GM21390 (cell line): ENCODE measurements around the gene FASTK.

Source experiments
- ATAC-seq: cut with Tn5 transposase; IDR thresholded peaks from one replicate; pipeline ENCODE4 v1.9.1; 2021; ENCODE audit not compliant: unreplicated experiment

The FASTK gene

DNA sequence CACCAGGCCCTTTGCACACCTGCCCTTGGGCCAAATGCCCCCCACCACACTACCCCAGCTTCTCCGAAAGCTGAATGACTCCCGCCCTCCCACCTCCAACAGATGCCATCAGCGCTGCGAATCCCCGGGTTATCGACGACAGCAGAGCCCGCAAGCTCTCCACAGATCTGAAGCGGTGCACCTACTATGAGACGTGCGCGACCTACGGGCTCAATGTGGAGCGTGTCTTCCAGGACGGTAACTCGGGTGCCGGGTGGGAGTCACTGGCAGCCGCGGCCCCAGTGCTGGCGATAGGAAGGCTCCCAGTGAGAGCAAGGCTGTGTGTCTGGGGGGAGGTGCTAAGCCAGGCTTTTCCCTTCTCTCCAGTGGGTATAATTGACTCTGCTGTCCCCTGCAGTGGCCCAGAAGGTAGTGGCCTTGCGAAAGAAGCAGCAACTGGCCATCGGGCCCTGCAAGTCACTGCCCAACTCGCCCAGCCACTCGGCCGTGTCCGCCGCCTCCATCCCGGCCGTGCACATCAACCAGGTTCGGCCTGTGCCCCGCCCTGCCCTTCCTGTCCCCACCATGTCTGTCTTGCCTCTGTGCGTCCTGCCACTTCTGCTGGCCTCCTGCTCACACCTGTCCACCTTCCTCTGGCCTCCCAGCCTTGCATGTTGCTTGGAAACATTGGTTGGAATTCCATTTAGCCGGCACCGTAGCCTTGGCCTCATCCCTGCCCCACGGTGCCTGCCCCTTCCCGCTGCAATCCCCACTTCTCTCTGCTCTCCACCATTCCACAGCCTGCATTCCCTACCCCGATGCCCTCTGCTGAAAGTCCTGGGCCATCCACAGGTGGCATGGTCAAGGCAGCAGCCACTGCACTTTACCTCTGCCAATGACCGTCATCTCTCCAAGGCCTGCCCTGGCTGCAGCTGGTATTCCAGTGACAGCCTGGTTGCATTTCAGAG, 37.8 kb upstream of the FASTK start:
- no peak for ATAC-seq

DNA sequence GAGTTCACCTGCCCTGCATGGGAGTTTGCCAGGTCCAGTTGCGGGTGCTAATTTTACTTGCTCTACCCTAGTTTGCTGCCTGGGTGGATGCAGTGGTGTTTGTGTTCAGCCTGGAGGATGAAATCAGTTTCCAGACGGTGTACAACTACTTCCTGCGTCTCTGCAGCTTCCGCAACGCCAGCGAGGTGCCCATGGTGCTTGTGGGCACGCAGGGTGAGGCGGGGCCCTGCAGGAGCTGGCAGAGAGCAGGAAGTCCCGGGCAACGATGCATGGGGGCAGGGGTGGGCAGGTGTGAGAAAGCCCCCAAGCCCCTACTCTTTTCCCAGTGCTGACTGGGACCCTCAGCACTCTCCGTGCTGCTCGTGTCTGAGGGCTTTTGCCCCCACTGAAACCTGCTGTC, 37.0 kb upstream of the FASTK start:
- no peak for ATAC-seq

DNA sequence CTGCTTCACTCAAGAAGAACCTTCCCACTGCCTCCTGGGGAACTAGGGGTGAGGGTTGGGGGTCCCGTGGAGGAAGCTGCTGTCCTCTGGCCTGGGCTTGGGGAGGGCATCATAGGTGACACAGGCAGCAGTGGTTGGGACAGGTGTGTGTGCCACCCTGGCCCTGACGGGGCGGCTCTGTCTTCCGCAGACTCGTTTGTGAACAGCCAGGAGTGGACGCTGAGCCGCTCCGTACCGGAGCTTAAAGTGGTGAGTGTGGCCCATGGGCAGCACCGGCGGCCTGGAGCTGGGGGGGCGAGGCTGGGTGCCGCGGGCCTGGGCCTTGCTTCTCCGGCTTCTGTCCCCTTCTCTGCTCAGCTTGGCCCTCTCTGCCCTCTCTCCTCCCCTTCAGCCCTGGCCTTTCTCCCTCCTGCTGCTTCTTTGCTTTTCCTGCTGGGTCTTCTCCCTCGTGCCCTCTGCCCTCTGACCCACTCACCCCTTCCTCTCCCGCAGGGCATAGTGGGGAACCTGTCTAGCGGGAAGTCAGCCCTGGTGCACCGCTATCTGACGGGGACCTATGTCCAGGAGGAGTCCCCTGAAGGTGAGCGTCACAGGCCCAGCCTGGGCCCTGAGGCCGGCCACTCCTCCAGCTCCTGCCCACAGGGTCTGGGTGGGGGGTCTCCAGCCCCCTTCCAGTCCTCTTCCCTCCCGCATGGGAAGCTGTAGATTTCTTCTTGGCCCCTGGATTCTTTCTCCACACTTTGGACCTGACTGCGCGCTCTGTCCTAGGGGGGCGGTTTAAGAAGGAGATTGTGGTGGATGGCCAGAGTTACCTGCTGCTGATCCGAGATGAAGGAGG, 36.2 kb upstream of the FASTK start:
- no peak for ATAC-seq

DNA sequence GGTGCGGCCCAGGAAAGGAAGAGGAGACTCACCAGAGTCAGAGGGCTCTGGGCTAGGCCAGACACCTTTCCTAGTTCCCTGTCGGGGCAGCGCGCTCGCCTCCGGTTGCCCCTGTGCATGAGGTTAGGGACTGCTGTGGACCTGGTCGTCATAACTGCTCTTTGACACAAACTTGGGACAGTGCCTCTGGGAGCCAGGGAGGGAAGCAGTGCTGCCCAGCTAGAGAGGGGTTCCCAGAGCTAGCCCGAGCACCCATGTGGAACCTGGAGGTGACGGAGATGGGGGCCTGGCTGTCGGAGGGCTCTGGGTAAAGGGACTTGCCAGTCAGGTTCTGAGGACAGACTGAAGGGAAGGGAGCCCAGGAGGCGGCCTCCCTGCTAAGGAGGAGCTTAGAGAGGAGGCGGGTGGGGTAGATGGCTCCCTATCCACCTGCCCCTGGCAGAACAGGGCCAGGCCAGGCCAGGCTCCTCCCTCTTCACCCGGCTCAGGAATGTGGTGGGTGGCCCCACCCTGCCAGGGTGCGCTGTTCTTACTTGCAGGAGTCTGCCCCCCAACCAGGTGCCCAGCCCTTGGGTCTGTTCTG, 35.3 kb upstream of the FASTK start:
- no peak for ATAC-seq

DNA sequence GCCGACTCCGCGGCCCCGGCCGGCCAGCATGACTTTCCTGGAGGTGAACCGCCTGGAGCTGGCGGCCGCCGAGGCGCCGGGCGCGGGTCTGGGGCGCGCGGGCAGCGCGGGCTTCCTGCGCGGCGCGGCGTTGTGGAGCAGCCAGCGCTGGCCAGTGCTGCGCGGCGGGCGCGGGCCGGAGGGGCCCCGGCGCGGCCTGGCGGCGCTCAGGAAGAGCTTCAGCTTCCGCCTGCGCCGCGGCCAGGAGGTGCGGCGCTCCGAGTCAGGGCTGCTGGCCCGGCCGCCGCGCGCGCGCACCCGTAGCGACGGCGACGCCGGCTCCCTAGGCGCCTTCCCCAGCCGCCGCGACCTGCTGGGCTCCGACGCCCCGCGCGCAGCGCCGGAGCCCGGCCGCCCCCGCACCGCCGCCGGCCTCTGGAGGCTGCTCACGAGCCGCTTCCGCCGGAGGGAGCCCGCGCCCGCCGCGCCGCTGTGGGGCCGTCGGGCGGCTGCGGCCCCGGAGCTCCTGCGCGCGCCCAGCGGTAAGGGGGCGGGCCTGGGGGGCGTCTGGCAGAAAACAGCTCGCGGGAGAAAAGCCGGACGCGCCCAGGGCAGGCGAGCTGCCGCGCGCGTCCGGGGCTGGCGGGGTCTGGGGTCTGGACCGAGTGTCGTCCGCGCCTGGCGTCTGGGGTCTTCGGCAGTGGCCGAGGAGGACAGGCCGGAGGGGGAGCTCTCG, 34.7 kb upstream of the FASTK start:
- no peak for ATAC-seq

DNA sequence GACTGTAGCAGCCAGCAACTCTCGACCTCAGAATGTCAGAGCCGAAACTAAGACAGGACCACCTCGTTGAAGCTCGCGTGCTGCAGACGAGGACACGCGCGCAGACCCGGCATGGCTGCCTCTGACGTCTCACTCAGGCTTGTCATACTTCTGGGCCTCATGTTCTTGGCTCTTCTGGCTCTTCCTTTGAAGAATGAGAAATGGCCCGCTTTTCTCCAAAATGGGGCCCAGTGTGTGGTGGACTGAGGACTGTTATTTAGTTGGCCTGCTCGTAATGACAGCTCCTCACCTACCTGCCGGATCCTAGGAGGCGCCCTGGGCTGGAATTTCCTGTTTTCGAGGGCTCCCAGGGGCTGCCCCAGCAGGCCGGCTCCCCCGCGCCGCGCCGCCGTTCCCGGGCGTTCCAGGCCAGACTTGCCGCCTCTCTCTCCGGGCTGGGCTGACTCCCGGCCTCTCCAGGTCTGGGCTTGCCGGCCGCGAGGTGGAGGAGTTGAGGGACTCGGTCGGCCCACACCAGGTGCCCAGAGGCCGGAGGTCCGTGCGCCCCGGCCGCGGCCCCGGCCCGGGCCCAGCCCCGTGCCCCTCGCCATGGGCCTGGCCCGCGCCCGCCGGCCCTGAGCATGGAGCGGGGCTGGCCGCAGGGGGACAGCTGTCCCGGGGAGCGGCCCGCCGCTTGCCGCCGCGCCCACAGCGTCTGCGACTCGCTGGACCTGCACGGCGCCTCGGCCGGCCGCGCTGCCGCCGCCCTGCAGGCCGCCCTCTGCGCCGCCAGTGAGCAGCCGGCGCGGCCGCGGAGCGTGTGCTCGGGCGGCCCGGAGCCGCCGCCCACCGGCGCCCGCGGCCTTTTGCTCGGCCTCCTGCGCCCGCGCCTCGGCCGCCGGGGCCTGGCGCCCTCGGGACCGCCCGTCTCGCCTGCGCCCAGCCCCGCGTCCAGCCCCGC, 33.8 kb upstream of the FASTK start:
- ATAC-seq = no peak

DNA sequence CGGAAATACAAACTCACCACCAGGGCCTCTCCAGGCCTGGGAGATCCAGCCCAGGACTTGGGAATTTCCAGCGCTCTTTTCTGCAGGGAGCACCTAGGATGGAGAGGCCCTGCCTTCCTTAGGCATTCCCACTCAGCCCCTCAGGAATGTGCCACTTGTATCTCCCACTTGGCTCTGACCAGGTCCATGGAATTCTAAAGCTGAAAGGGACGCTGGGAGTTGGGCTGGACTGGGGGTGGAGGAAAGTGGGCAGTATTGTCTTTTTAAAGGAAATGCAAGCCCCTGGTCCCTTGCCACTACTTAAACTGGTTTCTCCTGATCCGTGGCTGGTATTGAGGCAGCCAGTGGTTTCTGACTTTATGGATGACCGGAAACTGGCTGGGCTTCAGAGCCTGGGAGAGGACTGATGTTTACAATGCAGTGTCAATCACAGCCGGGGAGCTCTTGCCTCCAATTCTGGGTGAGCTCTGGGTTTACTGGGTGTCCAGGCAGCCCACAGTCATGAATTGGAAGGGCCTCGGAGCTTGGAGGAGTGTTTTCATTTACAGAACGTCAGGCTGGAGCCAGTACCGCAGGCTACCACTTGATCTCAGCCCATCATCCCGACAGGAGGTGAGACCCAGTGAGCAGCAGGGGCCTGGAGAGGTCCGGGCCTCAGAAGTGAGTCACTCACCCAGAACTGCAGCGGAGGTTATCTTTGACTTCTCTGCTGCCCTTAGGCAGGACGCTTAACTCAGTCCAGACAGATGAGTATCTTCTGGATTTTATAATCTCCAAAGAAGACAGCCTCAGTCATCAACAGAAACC, 32.9 kb upstream of the FASTK start:
- ATAC-seq = no peak

DNA sequence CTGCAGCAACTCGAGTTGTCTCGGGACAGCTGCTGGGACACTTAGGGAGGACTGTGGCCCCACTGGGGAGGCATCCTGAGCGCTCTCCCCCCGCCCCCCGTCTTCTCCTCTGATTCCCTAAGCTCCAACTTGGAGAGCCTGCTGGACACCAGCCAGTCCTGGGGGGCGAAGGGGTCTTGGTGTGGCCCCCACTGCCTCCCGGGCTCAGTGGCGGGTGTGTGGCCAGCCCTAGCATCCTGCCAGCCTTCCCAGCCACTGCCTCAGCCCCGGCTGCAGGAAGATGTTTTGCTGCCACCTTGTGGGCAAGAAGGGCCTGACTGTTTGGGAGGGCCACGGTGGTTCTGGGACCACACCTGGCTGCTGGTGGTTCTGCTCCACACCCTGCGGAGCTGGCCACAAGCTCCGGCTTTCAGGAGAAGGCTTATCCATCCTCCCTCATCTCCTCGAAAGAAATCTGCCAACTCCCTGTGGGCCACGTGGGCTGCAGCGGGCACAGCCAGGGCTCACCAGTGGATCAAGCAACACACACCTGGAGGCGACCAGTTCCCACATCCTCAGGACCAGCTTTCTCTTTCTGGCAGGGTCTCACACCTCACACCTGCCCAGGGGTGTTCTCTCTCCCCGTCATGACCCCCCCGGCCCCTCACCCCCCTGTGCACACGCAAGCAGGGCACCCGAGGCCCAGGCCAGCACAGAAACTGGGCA, 30.5 kb upstream of the FASTK start:
- ATAC-seq = peak; percentile 92

DNA sequence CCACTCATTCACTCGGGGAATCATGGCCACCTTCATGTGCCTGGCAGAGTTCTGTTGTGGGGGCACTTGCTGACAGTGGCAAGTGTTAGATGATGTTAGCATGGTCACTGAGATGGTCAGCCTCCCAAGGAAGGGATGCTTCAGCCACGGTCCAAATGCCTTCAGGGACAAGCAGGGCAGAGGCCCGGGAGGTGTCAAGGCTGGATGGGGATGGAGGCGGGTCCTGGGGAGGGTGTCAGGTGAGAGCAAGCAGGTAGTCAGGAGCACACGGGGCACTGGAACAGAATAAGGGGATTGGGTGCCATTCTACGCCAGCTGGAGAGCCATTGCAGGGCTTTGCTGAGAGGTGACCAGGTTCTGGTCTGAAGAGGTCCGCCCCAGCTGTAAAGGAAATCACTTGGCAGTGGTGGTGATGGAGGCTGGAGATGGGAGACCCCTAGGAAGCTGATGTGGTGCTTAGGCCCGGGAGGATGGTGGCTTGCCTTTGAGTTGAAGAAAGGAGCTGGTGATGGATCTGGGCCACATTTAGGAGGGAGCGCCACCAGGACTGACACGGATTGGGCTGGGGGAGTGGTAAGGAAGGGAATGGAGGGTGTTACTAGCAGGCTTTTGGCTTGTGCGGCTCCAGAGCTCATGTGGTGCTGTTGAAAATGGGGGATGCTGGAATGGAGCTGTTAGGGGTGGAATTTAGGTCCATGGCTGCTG, 29.8 kb upstream of the FASTK start:
- no peak for ATAC-seq

DNA sequence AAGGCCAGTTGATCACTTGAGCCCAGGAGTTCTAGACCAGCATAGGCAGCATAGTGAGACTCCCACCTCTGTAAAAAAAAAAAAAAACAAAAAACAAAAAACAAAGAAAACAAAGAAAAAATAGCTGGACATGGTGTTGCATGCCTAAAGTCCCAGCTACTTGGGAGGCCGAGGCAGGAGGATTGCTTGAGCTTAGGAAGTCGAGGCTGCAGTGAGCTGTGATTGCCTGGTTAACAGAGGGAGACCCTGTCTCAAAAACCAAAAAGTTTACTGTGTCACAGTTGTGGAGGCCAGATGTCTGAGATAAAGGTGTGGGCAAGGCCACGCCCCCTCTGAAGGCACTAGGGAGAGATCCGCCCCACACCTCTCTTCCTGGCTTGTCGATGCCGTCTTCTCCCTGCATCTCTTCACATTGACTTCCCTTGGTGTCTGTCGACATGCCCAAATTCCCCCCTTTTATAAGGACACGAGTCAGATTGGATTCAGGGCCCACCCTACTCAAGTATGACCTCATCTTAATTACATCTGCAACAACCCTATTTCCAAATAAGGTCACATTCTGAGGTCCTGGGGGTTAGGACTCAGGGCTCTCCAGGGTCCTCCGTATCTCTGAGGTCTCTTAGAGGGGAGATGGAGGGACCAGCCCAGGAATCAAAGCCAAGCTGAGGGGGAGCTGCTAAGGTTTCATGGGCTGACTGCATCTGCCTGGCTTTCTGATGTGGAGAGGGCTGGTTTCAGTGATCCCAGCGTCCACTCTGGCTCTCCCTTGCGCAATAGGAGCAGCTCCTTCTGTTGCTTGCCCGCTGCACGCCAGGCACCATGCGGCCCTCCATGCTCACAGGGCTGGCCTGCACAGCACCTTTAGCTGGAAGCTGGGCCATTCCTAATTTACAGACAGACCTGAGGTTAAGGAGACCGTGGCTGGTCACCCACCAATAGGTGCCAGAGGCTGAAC, 28.8 kb upstream of the FASTK start:
- ATAC-seq = no peak

DNA sequence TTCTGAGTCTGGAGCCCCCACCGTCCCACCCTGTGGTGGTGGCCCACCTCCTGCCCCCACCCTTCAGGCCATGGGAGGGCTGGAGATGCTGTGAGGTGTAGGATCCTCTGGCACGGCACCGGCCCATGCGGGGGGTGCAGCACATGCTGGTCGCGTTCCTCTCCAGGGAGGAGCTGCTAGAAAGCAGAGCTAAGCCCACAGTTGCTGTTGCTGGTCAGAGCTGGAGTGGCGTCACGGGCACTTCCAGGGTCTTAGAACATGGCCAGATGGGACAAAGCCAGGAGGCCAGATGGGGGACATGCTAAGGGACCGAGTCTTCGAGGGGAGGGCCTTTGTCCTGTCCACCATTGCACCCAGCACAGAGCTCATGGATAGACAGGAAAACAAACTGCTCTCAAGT, 27.3 kb upstream of the FASTK start:
- no peak for ATAC-seq

DNA sequence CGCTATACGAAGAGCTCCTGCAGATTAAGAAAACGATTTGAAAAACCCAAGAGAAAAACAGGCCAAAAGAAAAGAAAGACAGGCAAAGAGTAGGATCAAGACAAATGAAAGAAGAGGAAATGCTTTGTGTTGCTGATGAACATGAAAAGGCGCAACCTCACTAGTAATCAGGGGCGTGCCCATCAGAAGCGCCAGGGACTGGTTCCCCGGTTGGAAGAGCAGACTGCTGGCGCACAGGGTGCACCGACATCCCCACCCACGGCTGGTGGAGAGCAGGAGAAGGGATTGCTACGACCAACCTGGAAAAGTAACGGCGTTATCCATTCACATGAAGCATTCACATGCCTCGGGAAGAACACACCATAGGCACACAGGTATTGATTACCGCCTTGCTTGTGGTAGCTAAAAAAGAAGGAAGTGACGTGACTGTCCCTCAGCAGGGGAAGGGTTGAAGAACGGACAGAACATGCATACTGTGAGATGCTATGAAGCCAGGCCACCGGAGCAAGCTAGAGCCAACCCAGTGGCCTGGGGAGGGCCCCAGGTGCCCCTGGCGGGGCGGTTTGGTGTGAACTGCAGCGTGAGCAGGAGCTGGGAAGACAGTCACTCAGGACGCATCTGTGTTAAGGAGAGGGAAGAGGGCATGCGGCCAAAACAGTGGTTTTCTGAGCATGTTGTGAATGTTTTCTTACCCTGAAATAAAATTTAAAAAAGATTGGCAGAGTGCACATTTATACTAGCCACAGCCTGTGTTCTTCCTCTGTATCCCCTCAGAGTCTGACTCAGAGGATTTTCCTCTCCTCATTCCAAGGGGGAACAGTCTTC, 24.0 kb upstream of the FASTK start:
- no peak for ATAC-seq

DNA sequence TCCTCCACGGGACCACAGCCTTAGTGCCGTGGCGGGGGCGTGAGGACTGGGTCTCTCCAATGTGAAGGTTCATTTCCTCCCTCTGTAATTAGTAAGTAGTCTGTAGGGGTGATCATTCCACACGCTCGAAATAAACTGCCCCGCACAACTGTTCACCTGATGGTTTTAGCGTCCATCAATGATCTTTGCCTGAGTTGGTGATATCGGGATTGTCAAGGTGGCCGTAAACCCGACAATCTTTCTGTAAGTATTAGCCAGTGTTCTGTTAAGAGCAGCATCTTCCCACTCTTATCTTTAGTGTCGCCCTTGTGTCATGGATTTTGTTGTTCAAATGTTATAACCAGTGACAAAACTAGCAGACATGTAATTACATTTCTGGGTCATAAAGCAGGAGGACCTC, 23.4 kb upstream of the FASTK start:
- ATAC-seq = no peak

DNA sequence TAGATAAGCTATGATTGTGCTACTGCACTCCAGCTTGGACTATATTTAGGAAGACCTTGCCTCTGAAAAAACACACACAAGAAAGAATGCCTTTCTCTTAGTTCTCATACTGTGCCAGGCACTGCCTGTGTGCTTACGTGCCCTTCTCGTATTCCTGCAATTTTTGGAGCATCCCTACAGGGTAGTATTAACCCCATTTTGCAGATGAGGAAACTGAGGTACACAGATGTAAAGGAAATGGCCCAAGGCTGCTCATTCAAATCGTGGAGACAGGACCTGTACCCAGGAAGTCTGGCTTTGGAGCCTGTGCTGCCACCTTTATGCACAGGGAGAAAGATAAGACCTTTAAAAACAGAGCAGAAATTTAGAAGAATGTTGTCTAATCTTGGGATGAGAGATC, 22.4 kb upstream of the FASTK start:
- ATAC-seq = no peak

DNA sequence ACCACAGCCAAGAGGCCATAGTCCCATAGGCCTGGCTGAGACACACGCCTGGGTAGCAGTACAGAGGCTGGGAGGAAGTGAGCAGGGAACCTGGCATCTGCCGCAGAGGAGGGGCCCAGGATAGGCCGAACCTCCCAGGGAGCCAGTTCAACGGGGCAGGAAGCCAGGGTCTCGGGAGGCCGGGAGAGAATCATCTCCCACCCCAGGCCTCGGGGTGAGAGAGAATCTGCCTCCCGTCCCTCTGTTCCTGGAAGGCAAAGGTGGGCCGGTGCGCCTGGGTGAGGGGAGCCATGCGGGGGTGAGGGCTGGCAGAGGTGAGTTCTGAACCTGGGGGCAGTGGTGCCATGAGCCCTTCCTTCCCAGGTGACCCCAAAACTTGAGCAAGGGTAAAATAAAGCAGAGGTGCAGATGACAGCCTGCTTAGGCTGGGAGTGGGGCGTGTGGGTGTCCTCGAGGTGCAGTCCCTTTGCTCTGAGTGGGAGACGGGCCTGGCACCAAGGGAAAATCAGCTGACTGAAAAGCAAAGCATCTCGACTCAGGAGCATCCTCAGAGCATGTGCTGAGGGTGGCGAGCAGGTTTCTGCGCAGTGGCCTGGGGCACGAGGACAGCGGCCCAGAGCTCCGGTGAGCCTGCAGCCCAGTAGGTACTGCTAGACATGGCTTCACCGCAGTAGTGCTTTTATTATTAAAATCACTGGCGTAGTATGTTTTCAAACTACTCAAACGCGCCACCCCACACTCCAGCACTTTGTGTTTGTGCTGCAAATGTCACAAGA, 21.2 kb upstream of the FASTK start:
- no peak for ATAC-seq
